Activated naive CD8-positive, alpha-beta T cell (primary cell): ENCODE data around the gene TMEM125.

Experiments
- H3K27ac Mint-ChIP-seq: one replicate; pipeline ENCODE4 v1.8.0; 2021; ENCODE audit warnings: mixed read lengths
- H3K27me3 Mint-ChIP-seq: one replicate; pipeline ENCODE4 v1.8.0; 2021; ENCODE audit warnings: mixed read lengths
- H3K36me3 Mint-ChIP-seq: one replicate; pipeline ENCODE4 v1.8.0; 2021; ENCODE audit warnings: mixed read lengths
- H3K4me1 Mint-ChIP-seq: one replicate; pipeline ENCODE4 v1.8.0; 2021; ENCODE audit warnings: low read depth, mixed read lengths
- H3K4me3 Mint-ChIP-seq: one replicate; pipeline ENCODE4 v1.8.0; 2021; ENCODE audit warnings: mild to moderate bottlenecking, mixed read lengths
- H3K9me3 Mint-ChIP-seq: one replicate; pipeline ENCODE4 v1.8.0; 2021; ENCODE audit warnings: low read depth, mixed read lengths

The TMEM125 gene

GRCh38 chr1:43258370-43258769 is 11.4 kb upstream of the TMEM125 start:
- H3K9me3 Mint-ChIP-seq, result peaks cover under 1% of the 10 kb centered on the region
- no peaks in the 10 kb centered on the region for H3K27me3 Mint-ChIP-seq
- H3K36me3 Mint-ChIP-seq, result no peaks in the 10 kb centered on the region
- no peaks in the 10 kb centered on the region for H3K4me1 Mint-ChIP-seq
- no peak overlapping the region for H3K4me3 Mint-ChIP-seq
- no peak overlapping the region for H3K27ac Mint-ChIP-seq

- H3K36me3 Mint-ChIP-seq, result peaks cover 4% of the 10 kb centered on the region
- peaks cover 6% of the 10 kb centered on the region for H3K9me3 Mint-ChIP-seq
- H3K27ac Mint-ChIP-seq, result no peak overlapping the region
- peaks cover 1% of the 10 kb centered on the region for H3K4me1 Mint-ChIP-seq
- no peak overlapping the region for H3K4me3 Mint-ChIP-seq
- H3K27me3 Mint-ChIP-seq, result peaks cover 2% of the 10 kb centered on the region
Measured at GRCh38 chr1:43265431-43265830, 4.4 kb upstream of the TMEM125 start.

DNA sequence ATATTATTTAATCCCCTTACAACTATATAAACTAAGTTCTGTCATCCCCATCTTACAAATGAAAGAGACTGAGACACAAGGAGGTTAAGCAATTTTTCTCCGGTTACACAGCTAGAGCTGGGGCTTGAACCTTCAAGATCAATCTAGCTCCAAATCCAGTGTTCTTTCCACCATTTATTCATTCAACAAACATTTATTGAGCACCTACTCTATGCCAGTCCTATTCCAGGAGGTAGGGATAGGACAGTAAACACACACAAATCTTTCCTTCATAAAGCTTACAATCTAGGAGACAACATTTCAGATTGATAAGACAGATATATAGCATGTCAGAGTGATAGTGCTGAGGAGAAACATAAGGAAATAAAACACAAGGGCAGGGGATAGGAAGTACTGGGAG is 2.9 kb upstream of the TMEM125 start:
- H3K4me3 Mint-ChIP-seq, result no peak overlapping the region
- peaks cover 4% of the 10 kb centered on the region for H3K36me3 Mint-ChIP-seq
- H3K9me3 Mint-ChIP-seq, result peaks cover 6% of the 10 kb centered on the region
- no peak overlapping the region for H3K27ac Mint-ChIP-seq
- peaks cover 4% of the 10 kb centered on the region for H3K27me3 Mint-ChIP-seq
- peaks cover 15% of the 10 kb centered on the region for H3K4me1 Mint-ChIP-seq

- H3K27ac Mint-ChIP-seq, result no peak overlapping the region
- peaks cover 6% of the 10 kb centered on the region for H3K9me3 Mint-ChIP-seq
- peaks cover 4% of the 10 kb centered on the region for H3K27me3 Mint-ChIP-seq
- no peak overlapping the region for H3K4me3 Mint-ChIP-seq
- peaks cover 4% of the 10 kb centered on the region for H3K36me3 Mint-ChIP-seq
- H3K4me1 Mint-ChIP-seq, result peaks cover 15% of the 10 kb centered on the region
Measured at GRCh38 chr1:43267291-43267805, 2.4 kb upstream of the TMEM125 start.

DNA sequence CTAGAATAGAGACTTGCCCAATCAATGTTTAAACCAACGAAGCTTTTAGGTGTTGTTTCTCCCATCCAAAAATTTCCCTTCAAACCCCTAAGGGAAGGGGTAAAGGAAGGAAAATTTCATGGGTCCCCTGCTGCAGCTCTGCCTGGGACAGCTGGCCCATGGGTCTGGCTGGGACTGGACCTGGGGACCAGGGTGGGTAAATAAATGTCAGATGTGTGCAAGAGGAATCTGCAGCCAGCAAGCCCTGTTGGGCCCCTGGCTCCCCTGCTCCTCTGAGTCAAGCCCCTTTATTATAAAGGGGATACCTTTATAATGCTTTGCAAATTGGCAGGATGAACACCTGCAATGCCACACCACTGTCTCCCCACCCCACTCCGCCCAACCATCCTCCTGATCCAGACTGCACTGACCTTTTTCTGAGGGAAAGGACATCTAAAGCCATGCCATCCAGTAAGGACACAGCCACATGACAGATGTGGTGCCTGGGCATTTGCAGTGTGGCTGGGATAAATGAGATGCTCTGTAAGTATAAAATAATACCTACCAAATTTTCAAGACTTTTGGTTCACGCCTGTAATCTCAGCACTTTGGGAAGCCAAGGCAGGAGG is 1.9 kb upstream of the TMEM125 start:
- H3K27ac Mint-ChIP-seq, result no peak overlapping the region
- no peak overlapping the region for H3K4me3 Mint-ChIP-seq
- H3K36me3 Mint-ChIP-seq, result peaks cover 4% of the 10 kb centered on the region
- peaks cover 6% of the 10 kb centered on the region for H3K9me3 Mint-ChIP-seq
- H3K27me3 Mint-ChIP-seq, result peaks cover 4% of the 10 kb centered on the region
- peaks cover 15% of the 10 kb centered on the region for H3K4me1 Mint-ChIP-seq

DNA sequence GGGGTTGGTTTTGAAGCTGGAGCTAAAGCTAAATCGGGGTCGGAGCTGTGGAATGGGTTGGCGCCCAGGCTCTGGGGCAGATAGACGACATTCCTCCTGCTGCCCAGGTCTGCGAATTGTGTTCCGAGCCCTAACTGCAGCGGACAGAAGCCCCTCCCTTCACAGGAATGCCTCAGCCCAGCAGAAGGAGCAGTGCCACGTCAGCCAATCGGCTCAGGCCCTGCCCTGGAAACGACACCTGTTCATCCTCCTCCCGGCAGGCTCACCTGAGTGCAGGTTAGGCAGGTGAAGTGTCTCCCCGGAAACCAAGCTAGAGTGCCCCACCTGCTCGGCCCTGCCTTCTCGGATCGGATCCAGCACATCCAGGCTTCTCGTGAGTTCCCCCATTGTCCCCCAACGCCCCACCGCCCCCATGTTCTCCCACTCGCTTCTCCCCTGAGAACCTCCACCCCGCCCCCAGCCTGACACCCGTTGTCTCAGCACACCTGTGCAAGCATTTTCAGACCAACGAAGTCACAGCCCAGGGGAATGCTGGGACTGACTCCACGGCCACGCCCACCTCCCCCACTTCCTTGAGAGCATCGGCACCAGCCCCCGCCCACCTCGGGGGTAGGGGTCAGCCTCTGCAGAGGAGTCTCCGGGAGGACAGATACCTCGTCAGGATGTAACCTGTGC is 775 bp downstream of the TMEM125 start:
- Mint-ChIP-seq H3K36me3 (peaks cover 3% of the 10 kb centered on the region), H3K4me3 (peak overlapping the region; percentile 70), H3K27me3 (peaks cover 4% of the 10 kb centered on the region), H3K27ac (no peak overlapping the region), H3K4me1 (peaks cover 24% of the 10 kb centered on the region), H3K9me3 (no peaks in the 10 kb centered on the region)

DNA sequence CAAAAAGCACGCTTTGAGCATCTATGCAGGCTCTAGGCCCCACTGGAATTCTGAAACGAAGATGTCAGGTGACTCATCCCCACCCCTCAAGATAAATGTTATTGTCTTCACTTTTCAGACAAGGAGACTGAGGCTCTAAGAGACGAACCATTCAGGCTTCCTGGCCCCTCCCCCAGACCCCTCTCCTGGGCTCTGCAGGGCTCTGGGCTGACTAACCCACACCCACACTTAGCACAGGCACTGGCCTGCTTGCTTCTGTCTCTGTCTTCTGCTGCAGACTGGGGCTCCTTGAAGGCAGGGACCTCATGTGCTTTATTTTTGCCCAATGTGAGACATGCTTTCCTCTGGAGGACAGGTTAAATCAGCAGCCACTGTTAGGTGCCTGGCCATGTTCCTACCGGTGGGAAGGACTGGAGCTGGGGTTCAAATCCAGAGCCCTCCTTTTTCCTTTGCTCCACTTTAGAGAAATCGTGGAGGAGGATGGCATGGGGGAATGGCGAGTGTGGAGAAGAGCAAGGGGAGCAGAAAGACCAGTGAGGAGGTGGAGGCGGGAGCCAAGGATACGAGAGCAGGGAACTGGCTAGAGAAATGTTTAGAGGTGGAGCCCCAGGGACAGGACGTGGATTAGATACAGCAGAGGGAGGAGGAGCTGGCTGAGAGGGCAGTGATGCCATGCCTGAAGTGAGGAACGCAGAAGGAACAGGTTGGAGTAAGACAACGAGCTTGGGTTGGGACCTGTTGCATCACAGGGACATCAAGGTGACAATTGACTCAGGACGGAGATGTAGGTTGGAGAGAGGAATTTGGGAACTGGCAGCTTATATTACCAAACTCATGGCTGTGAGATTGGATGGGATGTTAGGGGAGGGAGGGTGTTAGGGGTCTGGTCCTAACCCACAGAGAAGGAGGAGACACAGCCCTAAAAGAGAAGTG is 1.7 kb downstream of the TMEM125 start:
- Mint-ChIP-seq H3K36me3 (peaks cover 3% of the 10 kb centered on the region), H3K27ac (no peak overlapping the region), H3K27me3 (peaks cover 4% of the 10 kb centered on the region), H3K4me3 (peak overlapping the region; percentile 70), H3K9me3 (no peaks in the 10 kb centered on the region), H3K4me1 (peaks cover 24% of the 10 kb centered on the region)

DNA sequence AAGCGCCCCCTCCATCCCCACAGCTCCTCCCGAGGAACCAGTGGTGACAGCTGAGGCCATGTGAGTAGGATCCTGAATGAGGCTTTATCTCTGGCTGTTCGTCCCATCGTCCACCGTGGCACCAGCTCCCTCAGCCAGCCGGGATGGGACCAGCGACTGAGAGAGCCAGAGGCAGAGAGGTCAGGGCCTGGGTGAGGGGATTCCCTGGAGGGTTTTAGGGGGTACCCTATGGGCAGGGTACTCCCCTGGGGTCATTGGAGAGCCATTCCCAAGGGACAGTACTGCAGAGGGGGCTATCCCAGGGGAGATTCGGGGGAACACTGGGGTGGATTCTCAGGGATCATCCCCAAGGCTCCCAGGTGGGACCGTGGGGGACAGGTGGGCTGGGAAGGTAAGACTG is 2.4 kb downstream of the TMEM125 start:
- Mint-ChIP-seq H3K27ac (no peak overlapping the region), H3K9me3 (no peaks in the 10 kb centered on the region), H3K27me3 (peaks cover 4% of the 10 kb centered on the region), H3K4me1 (peaks cover 24% of the 10 kb centered on the region), H3K36me3 (peaks cover 6% of the 10 kb centered on the region), H3K4me3 (no peak overlapping the region)

GRCh38 chr1:43272576-43273571 is 3.1 kb downstream of the TMEM125 start:
- peaks cover 6% of the 10 kb centered on the region for H3K27me3 Mint-ChIP-seq
- H3K4me3 Mint-ChIP-seq, result no peak overlapping the region
- peaks cover 6% of the 10 kb centered on the region for H3K36me3 Mint-ChIP-seq
- no peaks in the 10 kb centered on the region for H3K9me3 Mint-ChIP-seq
- peaks cover 24% of the 10 kb centered on the region for H3K4me1 Mint-ChIP-seq
- no peak overlapping the region for H3K27ac Mint-ChIP-seq

GRCh38 chr1:43273708-43274107 is 3.9 kb downstream of the TMEM125 start:
- Mint-ChIP-seq H3K4me3 (no peak overlapping the region), H3K36me3 (peaks cover 6% of the 10 kb centered on the region), H3K27me3 (peaks cover 6% of the 10 kb centered on the region), H3K4me1 (peaks cover 24% of the 10 kb centered on the region), H3K9me3 (no peaks in the 10 kb centered on the region), H3K27ac (no peak overlapping the region)

DNA sequence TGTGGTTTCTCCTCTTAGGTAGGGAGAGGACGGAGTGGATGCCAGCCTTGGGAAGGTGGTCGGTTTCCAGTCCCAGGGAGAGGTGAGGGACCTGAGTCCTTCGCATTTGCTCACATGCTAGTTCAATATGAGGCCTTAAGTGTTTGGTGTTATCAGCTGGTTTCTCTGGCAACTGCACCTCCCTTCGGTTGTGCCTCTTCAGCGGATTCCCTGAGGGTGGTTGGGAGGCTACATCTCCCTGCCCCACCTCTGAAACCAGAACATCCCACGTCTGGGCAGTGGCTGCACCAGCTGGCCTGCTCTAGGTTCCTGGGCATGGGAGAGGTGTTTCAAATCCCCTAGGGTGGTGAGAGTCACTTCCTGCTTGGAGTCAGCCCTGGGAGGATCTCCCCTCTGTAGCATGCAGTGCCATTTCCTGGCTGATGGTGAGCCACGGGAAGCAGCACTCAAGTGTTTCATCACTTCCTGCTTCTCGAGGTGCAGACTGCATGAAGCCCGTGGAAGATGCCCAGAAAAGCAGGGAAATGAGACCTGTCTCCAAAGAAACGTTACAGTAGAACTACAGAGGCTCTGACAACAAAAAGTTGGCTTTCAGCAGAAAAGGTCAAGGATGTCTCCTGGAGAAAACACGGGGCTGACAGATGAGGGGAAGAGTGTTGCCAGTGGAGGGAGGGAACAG is 4.5 kb downstream of the TMEM125 start:
- H3K4me1 Mint-ChIP-seq, result peaks cover 24% of the 10 kb centered on the region
- H3K4me3 Mint-ChIP-seq, result peak overlapping the region; percentile 65
- peaks cover 6% of the 10 kb centered on the region for H3K27me3 Mint-ChIP-seq

GRCh38 chr1:43274804-43275180 is 5.0 kb downstream of the TMEM125 start:
- peak overlapping the region; percentile 90 for H3K27ac Mint-ChIP-seq
- peaks cover 6% of the 10 kb centered on the region for H3K27me3 Mint-ChIP-seq
- H3K9me3 Mint-ChIP-seq, result no peaks in the 10 kb centered on the region
- peaks cover 23% of the 10 kb centered on the region for H3K4me1 Mint-ChIP-seq
- peak overlapping the region; percentile 65 for H3K4me3 Mint-ChIP-seq
- H3K36me3 Mint-ChIP-seq, result peaks cover 6% of the 10 kb centered on the region

More for the DNA sequence above, 4.5 kb downstream of the TMEM125 start:
- peak overlapping the region; percentile 90 for H3K27ac Mint-ChIP-seq
- H3K9me3 Mint-ChIP-seq, result no peaks in the 10 kb centered on the region
- peaks cover 6% of the 10 kb centered on the region for H3K36me3 Mint-ChIP-seq

DNA sequence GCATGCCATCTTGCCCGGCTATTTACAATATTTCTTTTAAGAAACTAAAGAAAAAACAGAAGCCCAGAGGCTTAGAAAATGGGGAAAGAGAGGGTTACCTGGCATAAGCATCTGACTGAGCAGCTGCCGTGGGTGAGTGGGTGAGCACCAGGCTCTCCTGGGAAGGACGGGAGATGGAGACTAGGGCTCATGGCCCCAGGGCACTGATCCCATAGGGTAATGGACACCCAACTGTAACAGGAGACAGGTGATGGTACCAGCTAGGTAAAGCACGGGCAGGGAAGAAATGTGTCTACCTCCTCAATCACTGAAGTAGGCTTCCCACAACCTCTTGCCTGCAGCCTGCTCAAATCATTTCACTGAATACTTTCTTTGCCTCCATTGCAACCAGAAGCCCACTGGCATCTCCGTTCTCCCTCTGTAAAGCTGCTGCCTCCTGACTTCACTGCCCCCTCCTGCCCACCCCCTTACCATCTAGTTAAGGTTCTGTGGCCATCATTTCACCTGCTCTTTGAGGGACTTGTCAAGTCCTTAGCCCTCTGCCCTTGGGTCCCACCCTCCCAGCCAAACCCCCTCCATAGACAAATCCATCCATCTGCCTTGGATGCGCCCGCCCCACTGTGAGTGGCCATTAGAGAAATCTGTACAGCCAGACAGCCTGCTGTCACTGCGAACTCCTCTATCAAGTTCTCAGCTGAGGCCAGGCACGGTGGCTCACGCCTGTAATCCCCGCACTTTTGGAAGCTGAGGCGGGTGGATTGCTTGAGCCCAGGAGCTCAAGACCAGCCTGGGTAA is 6.2 kb downstream of the TMEM125 start:
- Mint-ChIP-seq H3K4me1 (peaks cover 17% of the 10 kb centered on the region), H3K4me3 (no peak overlapping the region), H3K27me3 (peaks cover 6% of the 10 kb centered on the region), H3K36me3 (peaks cover 6% of the 10 kb centered on the region), H3K9me3 (no peaks in the 10 kb centered on the region), H3K27ac (no peak overlapping the region)
